PC-3 (cell line): ENCODE measurements around the gene GNG4.

Experiments used
- CTCF ChIP-seq: fragments of 300-600 bp; sonication (generic); conservative IDR thresholded peaks from 2 replicates; pipeline ENCODE4 v1.5.1; 2017; ENCODE audit warnings: antibody characterized with exemption, low read depth, mild to moderate bottlenecking, low read length
- EZH2 ChIP-seq: fragments of 300-600 bp; sonication (generic); IDR thresholded peaks from one replicate; pipeline ENCODE4 v1.6.1; 2017; ENCODE audit warnings: antibody characterized with exemption, mild to moderate bottlenecking, low read length; ENCODE audit not compliant: unreplicated experiment

DNA sequence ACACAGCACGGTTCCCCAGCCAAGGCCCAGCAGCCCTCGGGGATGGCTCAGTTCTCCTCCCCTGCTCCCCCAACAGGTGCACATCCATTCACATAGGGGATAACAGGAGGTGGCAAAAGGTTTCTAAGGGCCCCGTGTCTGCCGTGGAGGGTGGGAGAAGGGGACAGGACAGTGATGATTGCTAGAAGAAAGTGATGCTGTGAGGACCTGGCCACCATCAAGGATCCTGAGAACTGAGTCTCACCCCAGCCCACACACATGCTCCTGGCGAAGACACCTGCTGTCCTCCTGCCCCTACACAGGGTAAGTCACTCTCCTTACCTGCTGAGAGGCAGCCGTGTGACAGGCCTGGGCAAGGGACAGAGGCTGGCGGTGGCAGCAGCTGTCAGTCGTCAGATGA is 54.5 kb downstream of the GNG4 start:
- TF ChIP-seq CTCF: no peak
- TF ChIP-seq EZH2: no peak
